ENCODE results near the gene KLF18.
"Not testable (repeated sequence)": the region's sequence is repeated elsewhere in the genome, so short reads cannot be mapped to it uniquely, and the experiment has no call there.

The KLF18 gene

DNA sequence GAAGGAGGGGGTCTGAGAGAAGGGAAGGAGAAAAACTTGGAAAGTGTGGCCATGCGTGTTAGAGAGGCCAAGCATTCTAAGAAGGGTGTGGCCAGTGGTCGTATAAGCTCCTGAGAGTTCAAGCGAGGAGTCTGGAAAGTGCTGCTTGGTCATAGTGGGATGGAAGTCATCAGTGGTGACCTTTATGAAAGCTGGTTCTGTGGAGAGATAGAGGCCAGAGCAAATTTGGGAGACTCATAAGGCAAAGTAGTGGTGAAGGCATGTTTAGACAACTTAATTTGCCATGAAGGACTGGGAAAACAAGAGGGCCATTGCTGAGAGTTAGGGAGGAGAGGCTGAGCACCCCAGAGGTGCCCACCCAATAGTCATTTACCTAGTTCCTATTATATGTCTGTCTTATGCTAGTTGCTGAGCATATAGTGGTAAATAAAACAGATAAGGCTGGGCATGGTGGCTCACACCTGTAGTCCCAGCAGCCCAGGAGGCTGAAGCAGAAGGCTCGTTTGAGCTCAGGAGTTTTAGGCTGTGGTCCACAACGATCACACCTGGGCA is 21.0 kb downstream of the KLF18 start:
- DNase-seq (ENCODE audit: low spot score) = no peak

DNA sequence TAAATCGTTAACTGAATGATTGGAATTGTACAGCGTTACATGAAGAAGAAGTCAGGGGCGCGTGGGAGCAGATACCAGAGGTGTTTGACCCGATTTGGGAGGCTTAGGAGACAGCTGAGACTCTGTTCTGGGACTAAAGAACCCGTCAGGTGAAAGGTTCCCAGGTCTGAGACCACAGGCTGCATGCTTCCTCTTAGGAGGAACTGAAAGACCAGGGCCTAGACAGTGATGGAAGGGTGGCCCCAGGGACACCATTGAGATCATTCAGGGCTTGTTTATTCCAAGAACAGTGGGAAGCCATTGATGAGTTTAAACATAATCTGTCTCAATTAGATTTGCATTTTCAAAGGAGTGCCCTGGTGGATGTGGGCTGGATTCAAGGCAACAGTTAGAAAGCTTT is 21.9 kb downstream of the KLF18 start:
- DNase-seq (ENCODE audit: low spot score) = no peak

DNA sequence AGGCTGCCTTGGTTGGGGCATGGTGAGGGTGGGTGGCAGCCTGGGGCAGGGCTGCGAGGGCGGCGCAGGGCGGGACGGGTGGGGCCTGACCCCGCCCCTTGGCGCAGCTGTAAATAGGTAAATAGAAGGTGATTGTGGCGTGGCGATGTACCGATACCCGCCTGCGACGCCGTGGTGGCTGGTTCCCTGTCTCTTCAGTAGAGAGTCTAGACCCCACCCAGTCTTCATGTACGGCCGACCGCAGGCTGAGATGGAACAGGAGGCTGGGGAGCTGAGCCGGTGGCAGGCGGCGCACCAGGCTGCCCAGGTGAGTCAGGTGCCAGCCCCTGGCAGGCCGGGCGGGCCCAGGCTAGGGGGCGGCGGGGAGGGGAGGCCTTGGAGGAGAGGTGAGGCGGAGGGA is 22.7 kb downstream of the KLF18 start, which contains the start of gene KLF17:
Gene KLF17, plus strand, starts transcription at position 140 of the 400 bp plus-strand sequence. Its CDS starts 87 bp downstream, at position 227.
- no peak for DNase-seq (ENCODE audit: low spot score)

DNA sequence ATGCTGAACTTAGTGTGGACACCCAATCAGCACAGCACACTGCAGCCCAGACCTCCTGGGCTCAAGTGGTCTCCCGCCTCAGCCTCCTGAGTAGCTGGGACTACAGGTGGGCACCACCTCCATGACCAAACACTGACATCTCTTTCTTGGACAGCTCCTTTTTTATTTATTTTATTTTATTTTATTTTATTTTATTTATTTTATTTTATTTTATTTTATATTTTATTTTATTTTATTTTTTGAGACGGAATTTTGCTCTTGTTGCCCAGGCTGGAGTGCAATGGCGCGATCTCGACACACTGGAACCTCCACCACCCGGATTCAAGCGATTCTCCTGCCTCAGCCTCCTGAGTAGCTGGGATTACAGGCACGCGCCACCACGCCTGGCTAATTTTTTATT is 24.2 kb downstream of the KLF18 start:
- DNase-seq (ENCODE audit: low spot score) = not testable (repeated sequence)

DNA sequence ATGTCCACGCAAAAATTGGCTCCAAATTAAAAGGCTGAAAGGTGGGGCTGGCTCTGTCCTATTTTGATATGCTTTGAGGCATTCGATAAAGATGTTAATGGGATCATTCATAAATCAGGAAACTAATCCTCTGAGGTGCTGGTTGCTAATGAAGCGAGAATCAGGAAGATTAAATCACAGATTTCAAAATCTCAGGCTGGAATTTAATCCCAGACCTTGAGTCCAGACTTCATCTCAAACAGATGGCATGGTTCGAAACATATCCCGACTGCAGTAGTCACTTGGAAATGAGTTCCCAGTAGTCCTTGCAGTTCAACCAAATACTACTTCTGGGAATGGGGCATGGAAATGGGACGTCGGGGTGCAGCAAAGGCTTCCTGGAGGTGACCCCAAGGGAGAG is 27.3 kb downstream of the KLF18 start:
- DNase-seq (ENCODE audit: low spot score) = no peak

DNA sequence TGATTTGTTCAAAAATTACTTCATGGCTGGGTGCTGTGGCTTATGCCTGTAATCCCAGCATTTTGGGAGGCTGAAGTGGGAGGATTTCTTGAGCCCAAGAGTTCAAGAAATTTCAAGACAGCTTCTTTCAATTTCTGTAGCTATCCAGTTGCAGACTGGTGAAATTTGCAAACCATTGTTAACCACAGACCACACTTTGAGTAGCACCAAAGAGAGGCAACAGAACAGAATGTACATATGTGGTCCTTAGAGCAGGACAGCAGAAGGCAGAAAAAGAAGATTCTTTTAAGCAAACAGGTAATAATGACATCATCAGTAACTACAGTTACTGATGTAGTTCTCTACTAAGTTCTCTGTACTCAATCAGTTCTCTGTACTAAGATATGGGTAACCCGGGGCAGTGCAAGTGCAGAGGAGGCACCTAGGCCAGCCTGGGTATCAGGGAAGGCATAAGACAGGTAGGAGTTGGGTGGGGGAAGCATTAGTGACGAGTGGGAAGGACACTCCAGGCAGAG is 28.3 kb downstream of the KLF18 start:
- DNase-seq (ENCODE audit: low spot score) = no peak

DNA sequence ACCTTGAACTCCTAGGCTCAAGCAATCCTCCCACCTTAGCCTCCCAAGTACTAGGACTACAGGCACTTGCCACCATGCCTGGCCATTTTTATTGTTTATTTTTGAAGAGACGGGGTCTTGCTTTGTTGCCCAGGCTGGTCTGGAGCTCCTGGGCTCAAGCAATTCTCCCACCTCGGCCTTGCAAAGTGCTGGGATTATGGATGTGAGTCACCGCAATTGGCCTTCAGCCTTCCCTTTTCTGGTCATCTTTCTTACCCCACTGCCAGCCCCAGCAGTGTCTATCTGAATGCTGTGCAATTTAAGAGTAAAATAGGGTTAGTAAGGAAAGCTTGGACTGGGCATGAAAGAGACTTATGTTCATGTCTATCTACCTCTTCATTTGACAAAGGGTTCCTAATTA is 28.9 kb downstream of the KLF18 start:
- no peak for DNase-seq (ENCODE audit: low spot score)

DNA sequence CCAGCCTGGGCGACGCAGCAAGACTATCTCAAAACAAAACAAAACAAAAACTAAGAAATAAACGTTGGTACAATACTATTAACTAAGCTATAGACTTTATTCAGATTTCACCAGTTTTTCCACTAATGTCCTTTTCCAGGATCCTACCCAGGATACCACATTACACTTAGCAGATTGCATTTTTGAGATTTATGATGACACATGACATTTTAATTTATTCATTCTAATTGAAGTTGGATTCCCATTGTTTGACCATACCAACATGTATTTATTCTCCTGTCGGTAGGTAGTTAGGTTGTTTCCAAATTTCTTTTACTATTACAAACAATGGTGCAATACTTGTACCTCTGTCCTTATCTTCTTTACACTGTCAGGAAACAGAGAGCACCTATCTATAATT is 29.6 kb downstream of the KLF18 start:
- DNase-seq (ENCODE audit: low spot score) = no peak

DNA sequence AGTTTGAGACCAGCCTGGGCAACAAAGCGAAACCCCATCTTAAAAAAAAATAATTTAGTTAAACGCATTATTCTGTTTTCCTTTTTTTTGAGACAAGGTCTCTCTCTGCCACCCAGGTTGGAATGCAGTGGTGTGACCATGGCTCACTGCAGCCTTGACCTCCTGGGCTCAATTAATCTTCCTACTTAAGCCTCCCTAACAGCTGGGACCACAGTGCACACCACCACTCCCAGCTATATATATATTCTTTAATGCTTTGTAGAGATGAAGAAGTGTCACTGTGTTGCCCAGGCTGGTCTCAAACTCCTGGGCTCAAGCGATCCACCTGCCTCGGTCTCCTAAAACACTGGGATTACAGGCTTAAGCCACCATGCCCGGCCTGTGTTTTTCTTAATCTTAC is 30.5 kb downstream of the KLF18 start:
- DNase-seq (ENCODE audit: low spot score) = no peak

DNA sequence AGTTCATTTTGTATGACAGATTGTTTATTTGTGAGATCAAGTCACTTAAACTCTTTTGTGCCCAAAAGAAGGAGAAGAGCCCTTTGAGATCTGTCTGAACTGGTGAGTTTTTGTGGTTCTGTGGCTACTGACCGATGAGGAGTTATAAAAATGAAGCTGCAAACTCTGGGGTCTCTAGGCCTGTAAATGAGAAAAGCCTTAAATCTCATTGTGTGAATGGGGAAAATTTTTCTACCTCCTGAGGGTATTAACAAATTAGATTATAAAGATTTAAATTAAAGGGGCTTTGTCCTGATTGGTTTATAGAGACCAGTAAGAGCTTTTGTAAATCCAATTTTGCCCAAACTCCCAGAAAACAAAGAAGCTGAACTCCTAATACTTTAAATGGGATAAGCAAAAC is 32.5 kb downstream of the KLF18 start:
- DNase-seq (ENCODE audit: low spot score) = no peak

DNA sequence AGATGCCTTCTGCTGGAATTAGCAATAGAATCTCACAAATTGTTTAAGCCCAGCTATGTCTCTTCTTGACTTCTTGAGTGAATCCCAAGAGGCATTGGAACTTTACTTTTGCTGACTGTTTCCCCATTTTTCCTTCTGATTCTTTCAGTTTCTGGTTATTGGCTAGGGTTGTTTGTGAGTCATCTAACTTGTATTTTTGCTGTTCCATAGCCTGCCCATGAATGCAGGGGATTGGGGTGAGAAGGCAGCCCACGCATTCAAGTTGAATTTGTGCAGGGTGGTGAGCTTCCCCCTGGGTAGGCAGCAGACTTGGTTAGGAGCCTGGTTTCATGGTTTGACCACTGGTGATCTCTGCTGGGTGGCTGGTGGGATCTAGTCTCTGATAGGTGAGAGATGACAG is 33.2 kb downstream of the KLF18 start:
- no peak for DNase-seq (ENCODE audit: low spot score)

DNA sequence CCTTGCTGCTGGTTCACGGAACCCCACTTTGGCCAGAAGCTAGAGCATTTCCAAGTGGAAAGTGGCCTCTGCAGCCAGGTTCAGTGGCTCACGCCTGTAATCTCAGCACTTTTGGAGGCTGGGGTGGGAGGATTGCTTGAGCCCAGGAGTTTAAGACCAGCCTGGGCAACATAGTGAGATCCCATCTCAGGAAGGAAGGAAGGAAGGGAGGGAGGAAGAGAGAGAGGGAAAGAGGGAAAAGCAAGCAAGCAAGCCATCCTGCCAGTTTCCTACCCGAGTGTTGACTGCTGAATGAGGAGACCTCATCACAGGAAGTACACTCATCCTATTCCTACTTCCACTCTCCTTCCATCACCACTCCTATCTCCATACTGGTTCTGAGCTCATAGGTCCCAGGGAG is 35.6 kb downstream of the KLF18 start:
- DNase-seq (ENCODE audit: low spot score) = no peak

DNA sequence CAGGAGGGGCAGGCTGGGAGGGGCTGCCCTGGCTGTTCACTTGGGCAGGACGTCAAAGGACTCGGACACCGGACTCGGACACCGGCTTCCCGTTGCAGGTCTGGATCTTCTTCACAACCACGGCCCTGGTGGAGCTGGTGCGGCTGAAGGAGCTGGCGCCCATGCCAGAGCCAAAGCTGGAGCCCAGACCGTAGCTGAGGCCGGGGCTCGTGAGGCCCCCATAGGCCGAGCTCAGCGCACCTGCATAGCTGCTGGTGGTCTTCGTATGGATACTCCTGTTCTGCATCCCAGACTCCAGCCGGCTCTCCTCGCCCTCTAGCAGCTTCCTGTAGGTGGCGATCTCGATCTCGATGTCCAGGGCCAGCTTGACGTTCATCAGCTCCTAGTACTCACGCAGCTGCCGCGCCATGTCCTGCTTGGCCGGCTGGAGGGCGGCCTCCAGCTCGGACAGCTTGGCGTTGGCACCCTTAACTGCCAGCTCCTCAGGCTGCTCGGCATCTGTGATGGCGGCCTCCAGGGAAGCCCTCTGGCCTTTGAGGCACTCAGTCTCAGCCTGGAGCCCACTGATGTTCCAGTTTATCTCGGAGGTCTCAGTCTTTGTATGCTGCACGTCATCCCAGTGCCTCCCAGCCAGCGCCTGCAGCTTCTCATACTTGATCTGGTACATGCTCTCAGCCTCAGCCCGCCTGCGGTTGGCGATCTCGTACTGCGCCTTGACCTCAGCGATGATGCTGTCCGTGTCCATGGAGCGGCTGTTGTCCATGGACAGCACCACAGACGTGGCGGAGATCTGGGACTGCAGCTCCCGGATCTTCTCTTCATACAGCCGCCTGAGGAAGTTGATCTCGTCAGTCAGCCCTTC is 37.9 kb downstream of the KLF18 start:
- DNase-seq (ENCODE audit: low spot score) = no peak

DNA sequence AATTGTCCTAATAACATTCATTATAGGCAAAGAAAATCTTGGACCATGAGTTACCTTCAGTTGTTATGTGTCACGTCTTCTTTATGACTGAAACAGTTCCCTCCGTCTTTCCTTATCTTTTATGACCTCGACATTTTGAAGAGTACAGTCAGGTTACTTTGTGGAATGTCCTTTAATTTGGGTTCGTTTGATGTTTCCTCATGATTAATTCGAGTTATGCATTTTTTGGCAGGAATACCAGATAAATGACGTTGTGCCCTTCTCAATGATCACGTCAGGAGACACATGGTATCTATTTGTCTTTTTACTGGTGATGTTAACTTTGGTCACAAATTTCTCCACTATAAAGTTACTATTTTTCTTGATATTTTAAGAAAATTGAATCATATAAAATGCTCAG is 40.1 kb downstream of the KLF18 start:
- DNase-seq (ENCODE audit: low spot score) = no peak

DNA sequence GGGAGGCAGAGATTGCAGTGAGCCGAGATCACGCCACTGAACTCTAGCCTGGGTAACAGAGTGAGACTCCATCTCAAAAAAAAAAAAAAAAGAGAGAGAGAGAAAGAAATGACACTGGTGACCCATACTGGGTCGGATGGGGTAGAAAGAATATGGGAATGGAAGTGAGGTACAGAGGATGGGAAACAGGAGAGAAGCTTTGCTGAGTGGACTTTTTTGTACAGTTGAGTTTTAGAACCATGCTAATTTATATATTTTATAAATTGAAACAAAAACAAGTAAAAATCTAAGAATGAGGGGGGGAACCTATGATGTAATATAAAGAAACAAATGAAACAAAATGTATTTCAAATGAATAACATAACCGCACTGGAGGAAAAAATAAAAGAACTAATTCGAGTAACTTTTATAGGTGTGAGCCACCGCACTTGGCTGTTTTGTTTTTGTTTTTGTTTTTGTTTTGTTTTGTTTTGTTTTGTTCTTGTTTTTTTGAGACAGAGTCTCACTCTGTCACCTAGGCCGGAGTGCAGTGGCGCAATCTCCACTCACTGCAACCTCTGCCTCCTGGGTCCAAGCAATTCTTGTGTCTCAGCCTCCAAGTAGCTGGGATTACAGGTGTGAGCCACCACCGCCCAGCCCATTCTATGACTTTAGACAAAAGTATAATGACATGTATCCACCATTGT is 41.1 kb downstream of the KLF18 start:
- no peak for DNase-seq (ENCODE audit: low spot score)

DNA sequence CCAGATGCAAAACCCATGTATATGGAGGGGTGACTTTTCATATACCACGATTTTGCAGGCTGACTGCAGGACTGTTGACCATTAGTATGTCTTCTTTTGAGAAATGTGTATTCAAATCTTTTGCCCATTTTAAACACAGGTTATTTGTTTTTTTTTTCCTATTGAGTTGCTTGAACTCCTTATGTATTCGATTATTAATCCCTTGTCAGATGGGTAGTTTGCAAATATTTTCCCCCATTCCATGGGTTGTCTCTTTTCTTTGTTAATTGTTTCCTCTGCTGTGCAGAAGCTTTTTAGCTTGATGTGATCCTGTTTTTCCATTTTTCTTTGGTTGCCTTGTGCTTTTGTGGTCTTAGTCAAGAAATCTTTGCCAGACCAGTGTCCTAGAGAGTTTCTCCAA is 47.4 kb downstream of the KLF18 start:
- no peak for DNase-seq (ENCODE audit: low spot score)

DNA sequence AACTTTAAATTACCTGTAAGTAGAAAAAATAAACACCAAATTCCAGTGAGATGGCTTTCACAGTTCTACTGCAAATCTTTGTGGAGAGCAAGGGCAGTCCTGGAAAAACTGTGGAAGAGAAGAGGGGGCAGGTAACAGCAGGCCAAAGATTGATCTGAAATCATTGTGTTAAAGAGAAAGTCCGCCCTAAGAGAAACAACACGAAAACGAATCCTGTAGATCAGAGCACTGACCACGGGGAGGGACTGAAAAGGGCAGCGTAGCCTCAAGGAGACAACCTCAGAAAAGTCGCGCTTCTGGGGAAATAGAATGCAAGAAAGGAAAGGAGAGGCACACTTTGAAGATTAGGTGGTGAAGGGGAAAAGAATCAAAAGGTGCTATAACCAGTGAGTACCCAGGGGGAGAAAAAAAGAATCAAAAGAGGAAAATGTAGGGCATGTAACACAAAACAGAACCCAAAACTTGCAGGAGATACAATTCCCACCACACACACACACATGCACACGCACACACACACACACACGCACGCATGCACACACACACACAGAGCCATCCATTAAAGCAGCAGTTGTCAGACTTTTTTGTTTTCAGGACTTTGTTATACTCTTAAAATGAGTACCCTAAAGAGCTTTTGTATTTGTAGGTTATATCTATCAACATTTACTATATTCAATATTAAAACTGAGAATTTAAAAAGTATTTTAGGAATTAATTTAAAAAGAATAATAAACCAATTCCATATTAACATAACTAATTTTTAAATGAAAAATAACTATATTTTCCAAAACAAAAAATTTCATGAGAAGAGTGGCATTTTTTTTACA is 50.8 kb downstream of the KLF18 start:
- no peak for DNase-seq (ENCODE audit: low spot score)

DNA sequence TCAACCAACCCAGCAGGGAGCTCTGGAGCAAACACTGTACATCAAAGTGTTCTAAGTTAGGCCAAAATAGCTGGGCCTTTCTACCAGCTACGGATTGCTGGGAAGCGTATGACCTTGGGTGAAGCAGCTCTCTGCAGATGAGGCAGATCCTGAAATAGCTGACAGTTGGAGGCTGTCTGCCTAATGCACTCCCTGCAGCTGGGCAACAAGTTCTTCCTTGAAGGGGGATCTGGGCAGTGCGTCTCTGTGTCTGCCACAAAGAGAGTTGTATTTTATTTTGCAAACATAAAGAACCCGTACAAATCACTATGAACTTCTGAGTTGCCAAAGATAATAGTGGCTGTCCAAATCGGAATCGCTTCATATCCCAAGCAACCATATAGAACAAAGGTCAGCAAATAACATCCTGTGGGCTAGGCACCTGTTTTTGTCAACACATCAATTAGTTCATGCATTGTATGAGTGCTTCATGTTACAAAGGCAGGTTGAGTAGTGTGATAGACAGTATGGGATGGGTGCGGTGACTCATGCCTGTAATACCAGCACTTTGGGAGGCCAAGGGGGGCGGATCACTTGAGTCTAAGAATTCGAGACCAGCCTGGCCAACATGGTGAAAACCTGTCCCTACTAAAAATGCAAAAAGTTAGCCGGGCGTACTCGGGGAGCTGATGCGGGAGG is 51.9 kb downstream of the KLF18 start:
- no peak for DNase-seq (ENCODE audit: low spot score)
